ENCODE results near the gene LZTR1.

- TF ChIP-seq GATA2 (IDR thresholded peaks at IDR 0.05; ENCODE audit: low read depth, low read length) (no peak), GATA3 (IDR thresholded peaks at IDR 0.05; ENCODE audit: low read depth, low read length) (no peak)
Observed at GRCh38 chr22:20940904-20941385, 41.2 kb upstream of the LZTR1 start.

Data from SH-SY5Y (cell line).